Body of pancreas (tissue), 4 donors: ENCODE results near the gene ZC3HAV1. TPM values are rescaled to one million over a fixed set of nuclear protein-coding genes. Genes with fewer than 3 reads are reported as not detected.
"Not testable (repeated sequence)": the region's sequence is repeated elsewhere in the genome, so short reads cannot be mapped to it uniquely, and the experiment has no call there.

Experiments used
- ATAC-seq: fragments of 150-250 bp; one replicate; pipeline ENCODE4 v1.9.1; 2016
- DNase-seq, 4 donors: peaks; one replicate each; pipeline ENCODE4 v3.0.0-alpha.2; 2019
- H3K27ac ChIP-seq, 4 donors: fragments of 200-600 bp; sonication (generic); 1 replicate in 3 of 4; 2 replicates in 1 of 4; pipeline versions ENCODE4 v1.5.1 to v1.6.1; 2016 to 2019; ENCODE audit warnings: mild to moderate bottlenecking in 1 of 4, mixed read lengths in 1 of 4, moderate library complexity in 1 of 4
- H3K27me3 ChIP-seq, 2 donors: fragments of 200-600 bp; sonication (generic); one replicate each; pipeline ENCODE4 v1.6.0; 2016; ENCODE audit warnings: mild to moderate bottlenecking in 1 of 2
- H3K36me3 ChIP-seq, 2 donors: fragments of 200-600 bp; sonication (generic); replicated peaks in 1 of 2; 2 replicates each; pipeline ENCODE4 v1.5.1; 2016; ENCODE audit warnings: low read depth in 2 of 2; ENCODE audit not compliant: insufficient read depth in 1 of 2
- H3K4me1 ChIP-seq: fragments of 200-600 bp; sonication (generic); one replicate; pipeline ENCODE4 v1.6.0; 2016
- H3K4me3 ChIP-seq, 2 donors: fragments of 200-600 bp; sonication (generic); 1 replicate in 1 of 2; 2 replicates in 1 of 2; pipeline ENCODE4 v1.5.1; 2016 to 2019
- H3K9me3 ChIP-seq, 3 donors: fragments of 200-600 bp; sonication (generic); 1 replicate in 2 of 3; 2 replicates in 1 of 3; pipeline ENCODE4 v1.5.1; 2016
- CTCF ChIP-seq, 7 experiments: fragments of 450-650 bp in 4 of 7; fragments of 200-600 bp in 3 of 7; sonication (generic) in 3 of 7; IDR thresholded peaks; one replicate each; pipeline ENCODE4 v1.5.1; 2016 to 2019; ENCODE audit warnings: antibody characterized with exemption in 7 of 7
- POLR2A ChIP-seq, 3 donors: fragments of 450-650 bp; IDR thresholded peaks; one replicate each; pipeline ENCODE4 v1.6.1; 2016; ENCODE audit warnings: antibody characterized with exemption in 3 of 3, mild to moderate bottlenecking in 2 of 3
- WGBS, 2 donors: methylation state at CpG; one replicate each; pipeline ENCODE4 v1.1.5; 2017; 5-methylcytosine and 5-hydroxymethylcytosine counted together
- intact Hi-C: fragments of 100-400 bp; cut with DNase I; formaldehyde crosslinking; loops from one replicate; pipeline ENCODE4 v1.15.1; 2023
- total RNA-seq, 2 donors: library from RNA; depleted of rRNA; stranded (reverse); fragments of >200 nt; gene quantifications; one replicate each; pipeline ENCODE4 v1.1.0, GENCODE V29; 2016

Gene ZC3HAV1
- total RNA-seq, 2 donors from 2014 or later = 13.5 to 14.5 TPM

- DNase-seq (no peak), ATAC-seq (no peak)
- Histone ChIP-seq H3K36me3 (no peaks in the 10 kb centered on the region), H3K27ac (peak overlapping the region in 1 of 4 donors; percentile 18), H3K4me1 (peaks cover 27% of the 10 kb centered on the region), H3K4me3 (no peak overlapping the region), H3K9me3 (no peaks in the 10 kb centered on the region), H3K27me3 (no peaks in the 10 kb centered on the region)
- WGBS, 2 donors = 64 to 91% methylated on average over 8 of the region's 8 CpGs
- TF ChIP-seq POLR2A (IDR thresholded peaks at IDR 0.05) = no peak
- no peak for TF ChIP-seq CTCF (IDR thresholded peaks at IDR 0.05)
- intact Hi-C loops = no loop called here
These were observed 5.4 kb downstream of the ZC3HAV1 start for GRCh38 chr7:139104091-139104450.

- 52 to 57% methylated on average over 5 of the region's 5 CpGs for WGBS, 2 donors
- TF ChIP-seq CTCF (IDR thresholded peaks at IDR 0.05) (no peak), POLR2A (IDR thresholded peaks at IDR 0.05) (no peak)
- no peak for DNase-seq
- Histone ChIP-seq H3K4me3 (no peak overlapping the region), H3K27me3 (no peaks in the 10 kb centered on the region), H3K9me3 (no peaks in the 10 kb centered on the region), H3K36me3 (no peaks in the 10 kb centered on the region), H3K27ac (peak overlapping the region in 1 of 4 donors; percentile 1), H3K4me1 (peaks cover 26% of the 10 kb centered on the region)
- intact Hi-C loops = no loop called here
- no peak for ATAC-seq
These were observed 6.3 kb downstream of the ZC3HAV1 start for GRCh38 chr7:139103057-139103815.

- WGBS, 2 donors = 79 to 100% methylated on average over 2 to 4 of the region's 4 CpGs
- H3K27me3 ChIP-seq, H3K4me3 ChIP-seq, H3K27ac ChIP-seq, DNase-seq, H3K36me3 ChIP-seq, H3K9me3 ChIP-seq, ATAC-seq, intact Hi-C loops: not testable (repeated sequence)
- H3K4me1 ChIP-seq = peaks cover 11% of the 10 kb centered on the region
These were observed 7.8 kb downstream of the ZC3HAV1 start for GRCh38 chr7:139101637-139102158.

- intact Hi-C loops = no loop called here
- H3K27ac ChIP-seq = no peak overlapping the region
- H3K4me3 ChIP-seq = no peak overlapping the region
- DNase-seq (no peak), ATAC-seq (no peak)
- H3K36me3 ChIP-seq = no peaks in the 10 kb centered on the region
- TF ChIP-seq POLR2A (IDR thresholded peaks at IDR 0.05) (no peak), CTCF (IDR thresholded peaks at IDR 0.05) (no peak)
- no peaks in the 10 kb centered on the region for H3K27me3 ChIP-seq
- peaks cover 5% of the 10 kb centered on the region for H3K4me1 ChIP-seq
- H3K9me3 ChIP-seq = no peaks in the 10 kb centered on the region
- WGBS, 2 donors = 88 to 90% methylated on average over 8 of the region's 8 CpGs
These were observed 10.2 kb downstream of the ZC3HAV1 start for GRCh38 chr7:139099172-139099947.

- WGBS, 2 donors = 68 to 82% methylated on average over 13 of the region's 13 CpGs
- Histone ChIP-seq H3K4me1 (peaks cover 21% of the 10 kb centered on the region), H3K36me3 (no peaks in the 10 kb centered on the region), H3K4me3 (no peak overlapping the region), H3K27ac (no peak overlapping the region), H3K27me3 (no peaks in the 10 kb centered on the region), H3K9me3 (no peaks in the 10 kb centered on the region)
- DNase-seq (peak in 1 of 4 donors; percentile 44), ATAC-seq (no peak)
- intact Hi-C loops = no loop called here
- TF ChIP-seq POLR2A (IDR thresholded peaks at IDR 0.05) = no peak
- TF ChIP-seq CTCF (IDR thresholded peaks at IDR 0.05) = no peak
These were observed 14.3 kb downstream of the ZC3HAV1 start for GRCh38 chr7:139095194-139095659.
